IMR-90 (cell line): ENCODE measurements around the gene KLHL33. TPM values are rescaled to one million over a fixed set of nuclear protein-coding genes. Genes with fewer than 3 reads are reported as not detected.

Experiments
- ATAC-seq: fragments of 200-7000 bp; cut with Tn5 transposase; 2 replicates; pipeline ENCODE4 v1.9.1; 2020; ENCODE audit warnings: low read depth, mild to moderate bottlenecking, moderate library complexity
- BruUV-seq: library from RNA; stranded (reverse); fragments of 400-500 nt; replicated peaks from 2 replicates; lab custom pipeline; 2021; lab: Mats Ljungman, UMichigan
- CTCF ChIA-PET: fragments of 300-600 bp; formaldehyde crosslinking; extraction: SDS; loops from one replicate; lab custom pipeline; 2021; ENCODE audit warnings: antibody characterized with exemption; lab: Yijun Ruan, JAX
- POLR2A ChIA-PET: fragments of 300-600 bp; sonication (Branson Sonifier 250); formaldehyde crosslinking; loops from one replicate; lab custom pipeline; 2022; ENCODE audit warnings: antibody characterized with exemption; ENCODE audit not compliant: unreplicated experiment; lab: Charles Lee
- DNase-seq: peaks from one replicate; pipeline ENCODE4 v3.0.0; 2013
- H2AFZ ChIP-seq: replicated peaks from 2 replicates; pipeline ENCODE3; 2013; ENCODE audit warnings: low read length, mild to moderate bottlenecking; ENCODE audit not compliant: poor library complexity
- H2AK5ac ChIP-seq: 2 replicates; pipeline ENCODE4 v1.6.1; 2013; ENCODE audit warnings: low read depth, low read length, inconsistent platforms
- H2AK9ac ChIP-seq: replicated peaks from 2 replicates; pipeline ENCODE3; 2013; ENCODE audit warnings: mild to moderate bottlenecking, low read depth, low read length, moderate library complexity; ENCODE audit not compliant: poor library complexity
- H2BK120ac ChIP-seq: 2 replicates; pipeline ENCODE4 v1.6.1; 2013; ENCODE audit warnings: low read depth, low read length, inconsistent platforms
- H2BK15ac ChIP-seq: 3 replicates; pipeline ENCODE4 v1.6.1; 2013; ENCODE audit warnings: low read depth, low read length, inconsistent platforms
- H2BK20ac ChIP-seq: 2 replicates; pipeline ENCODE4 v1.6.1; 2013; ENCODE audit warnings: low read depth, mild to moderate bottlenecking, inconsistent platforms, low read length, moderate library complexity
- H2BK5ac ChIP-seq: 2 replicates; pipeline ENCODE4 v1.6.1; 2013; ENCODE audit warnings: mild to moderate bottlenecking, low read depth, low read length, inconsistent platforms; ENCODE audit not compliant: poor library complexity, severe bottlenecking
- H3K14ac ChIP-seq: replicated peaks from 2 replicates; pipeline ENCODE4 v1.6.1; 2013; ENCODE audit warnings: low read depth, low read length, inconsistent platforms
- H3K18ac ChIP-seq: 2 replicates; pipeline ENCODE4 v1.6.1; 2013; ENCODE audit warnings: low read depth, low read length, control low read depth
- H3K23ac ChIP-seq: 2 replicates; pipeline ENCODE4 v1.6.1; 2013; ENCODE audit warnings: low read depth, low read length, inconsistent platforms
- H3K27ac ChIP-seq: 2 replicates; pipeline ENCODE4 v1.5.1; 2013; ENCODE audit warnings: mild to moderate bottlenecking, control low read depth, low read length; ENCODE audit not compliant: insufficient read depth
- H3K27me3 ChIP-seq: 2 replicates; pipeline ENCODE4 v1.6.1; 2013; ENCODE audit warnings: low read length; ENCODE audit not compliant: control insufficient read depth, insufficient read depth
- H3K36me3 ChIP-seq: 2 replicates; pipeline ENCODE4 v1.6.1; 2013; ENCODE audit warnings: low read length, mixed read lengths; ENCODE audit not compliant: control insufficient read depth, insufficient read depth
- H3K4ac ChIP-seq: 2 replicates; pipeline ENCODE4 v1.6.1; 2013; ENCODE audit warnings: low read depth, low read length, inconsistent platforms
- H3K4me1 ChIP-seq: 2 replicates; pipeline ENCODE4 v1.6.1; 2013; ENCODE audit warnings: low read length, mixed read lengths; ENCODE audit not compliant: control insufficient read depth, insufficient read depth
- H3K4me2 ChIP-seq: 2 replicates; pipeline ENCODE4 v1.6.1; 2013; ENCODE audit warnings: low read depth, mild to moderate bottlenecking, control low read depth, low read length, moderate library complexity
- H3K4me3 ChIP-seq: 2 replicates; pipeline ENCODE4 v1.5.1; 2013; ENCODE audit warnings: low read depth, mild to moderate bottlenecking, control low read depth, low read length, moderate library complexity; ENCODE audit not compliant: insufficient read depth
- H3K56ac ChIP-seq: 2 replicates; pipeline ENCODE4 v1.6.1; 2013; ENCODE audit warnings: low read length, inconsistent platforms; ENCODE audit not compliant: insufficient read depth; ENCODE audit errors: extremely low read depth
- H3K79me1 ChIP-seq, 2 experiments: 2 replicates each; pipeline ENCODE4 v1.6.1; 2013; ENCODE audit warnings: low read length in 2 of 2, inconsistent platforms in 1 of 2, low read depth in 1 of 2
- H3K9ac ChIP-seq: 2 replicates; pipeline ENCODE4 v1.6.1; 2013; ENCODE audit warnings: low read depth, low read length, control low read depth
- H3K9me1 ChIP-seq: 2 replicates; pipeline ENCODE4 v1.6.1; 2013; ENCODE audit warnings: low read length, inconsistent platforms; ENCODE audit not compliant: insufficient read depth
- H3K9me3 ChIP-seq: 2 replicates; pipeline ENCODE4 v1.6.1; 2013; ENCODE audit warnings: low read length; ENCODE audit not compliant: control insufficient read depth, insufficient read depth
- H4K20me1 ChIP-seq: 2 replicates; pipeline ENCODE4 v1.6.1; 2013; ENCODE audit warnings: low read length, inconsistent platforms; ENCODE audit not compliant: insufficient read depth
- H4K5ac ChIP-seq: 2 replicates; pipeline ENCODE4 v1.6.1; 2013; ENCODE audit warnings: mild to moderate bottlenecking, low read depth, low read length, control low read depth
- H4K8ac ChIP-seq, 2 experiments: 2 replicates each; pipeline ENCODE4 v1.6.1; 2013; ENCODE audit warnings: low read depth in 2 of 2, low read length in 2 of 2, control low read depth in 1 of 2, inconsistent platforms in 1 of 2
- H4K91ac ChIP-seq: 2 replicates; pipeline ENCODE4 v1.6.1; 2013; ENCODE audit warnings: low read depth, low read length, inconsistent platforms; ENCODE audit not compliant: insufficient read depth
- CHD1 ChIP-seq: IDR thresholded peaks from 2 replicates; pipeline ENCODE4 v1.6.1; 2012; ENCODE audit warnings: low read depth, low read length, improper control_type of control experiment
- CTCF ChIP-seq: conservative IDR thresholded peaks from 2 replicates; pipeline ENCODE4 v1.5.1; 2012; ENCODE audit warnings: mild to moderate bottlenecking, low read depth, low read length, improper control_type of control experiment
- FOS ChIP-seq: fragments of 150-350 bp; IDR thresholded peaks from 2 replicates; pipeline ENCODE4 v1.6.1; 2016; ENCODE audit warnings: low read depth, low read length
- MAFK ChIP-seq: IDR thresholded peaks from 2 replicates; pipeline ENCODE4 v1.6.1; 2012; ENCODE audit warnings: low read depth, low read length, improper control_type of control experiment
- MAZ ChIP-seq: IDR thresholded peaks from 2 replicates; pipeline ENCODE4 v1.6.1; 2012; ENCODE audit warnings: low read depth, mild to moderate bottlenecking, low read length, improper control_type of control experiment, moderate library complexity, borderline replicate concordance
- MXI1 ChIP-seq: IDR thresholded peaks from 2 replicates; pipeline ENCODE4 v1.6.1; 2012; ENCODE audit warnings: low read depth, mild to moderate bottlenecking, low read length, moderate library complexity, borderline replicate concordance
- NFE2L2 ChIP-seq: fragments of 150-350 bp; IDR thresholded peaks from 2 replicates; pipeline ENCODE4 v1.6.1; 2016; ENCODE audit warnings: low read depth, mild to moderate bottlenecking, low read length
- RAD21 ChIP-seq: IDR thresholded peaks from 2 replicates; pipeline ENCODE4 v1.6.1; 2012; ENCODE audit warnings: low read length, improper control_type of control experiment
- SMC3 ChIP-seq: fragments of 150-350 bp; IDR thresholded peaks from 2 replicates; pipeline ENCODE4 v1.6.1; 2016; ENCODE audit warnings: low read depth, mild to moderate bottlenecking, antibody characterized with exemption, low read length, moderate library complexity
- WGBS, 2 experiments: methylation state at CpG; one replicate each; pipeline versions ENCODE4 v1.1.5 to v1.1.7; 2013; ENCODE audit warnings: missing lambda C conversion rate in 2 of 2; ENCODE audit not compliant: insufficient read length in 1 of 2; ENCODE audit errors: extremely low coverage in 2 of 2; 5-methylcytosine and 5-hydroxymethylcytosine counted together
- dilution Hi-C: fragments of 300-500 bp; cut with HindIII; formaldehyde crosslinking; loops from one replicate; pipeline ENCODE4 v1.14.3; 2018; ENCODE audit warnings: low sequenced_read_pairs; ENCODE audit not compliant: unreplicated experiment
- in situ Hi-C: fragments of 300-500 bp; cut with MboI; formaldehyde crosslinking; loops from 3 replicates; pipeline ENCODE4 v1.14.3; 2019; ENCODE audit warnings: low sequenced_read_pairs, inconsistent platforms, mixed read lengths
- intact Hi-C: fragments of 100-400 bp; cut with micrococcal nuclease; formaldehyde crosslinking; loops from 2 replicates; pipeline ENCODE4 v1.10.0; 2022
- polyA plus RNA-seq, 3 experiments: library from polyadenylated mRNA; depleted of rRNA; stranded (reverse); fragments of >200 nt; gene quantifications; 2 replicates each; pipeline ENCODE4 v1.2.3, GENCODE V29; 2012; ENCODE audit warnings: low replicate concordance in 1 of 3
- total RNA-seq: library from RNA; depleted of rRNA; stranded (reverse); fragments of >200 nt; gene quantifications from 2 replicates; pipeline ENCODE4 v1.2.3, GENCODE V29; 2012
- TF ChIP-seq, protein P1 (sequence below): fragments of 150-350 bp; IDR thresholded peaks from 2 replicates; pipeline ENCODE4 v1.6.1; 2017; ENCODE audit warnings: mild to moderate bottlenecking, antibody characterized with exemption, low read length, low read depth
- TF ChIP-seq, protein P2 (sequence below): fragments of 150-350 bp; IDR thresholded peaks from 2 replicates; pipeline ENCODE4 v1.6.1; 2016; ENCODE audit warnings: low read depth, mild to moderate bottlenecking, low read length, moderate library complexity, borderline replicate concordance

Gene KLHL33
- total and polyA plus RNA-seq, 2 of the 4 experiments (the other 2 are of a cell fraction): under 0.01 to 0.03 TPM

- POLR2A ChIA-PET: no interaction called here
- WGBS, 2 experiments: 100% methylated on average over 1 of the region's 5 CpGs; no CpG with 5 or more reads in 1 of the 2 experiments
Measured at GRCh38 chr14:20446889-20447288, 10.9 kb upstream of the KLHL33 start.

More at GRCh38 chr14:20446889-20447288, 10.9 kb upstream of the KLHL33 start:
- Histone ChIP-seq H3K9ac (no peak overlapping the region), H3K27ac (no peak overlapping the region), H3K36me3 (peaks cover 32% of the 10 kb centered on the region), H2AFZ (no peak overlapping the region), H4K20me1 (no peaks in the 10 kb centered on the region), H2AK5ac (no peak overlapping the region), H2BK5ac (no peak overlapping the region), H3K79me1 (no peaks in the 10 kb centered on the region), H2AK9ac (no peak overlapping the region), H3K4me2 (no peak overlapping the region), H4K5ac (no peak overlapping the region), H4K91ac (no peak overlapping the region), H4K8ac (no peak overlapping the region), H2BK20ac (no peak overlapping the region), H3K18ac (no peak overlapping the region), H2BK120ac (no peak overlapping the region), H3K14ac (no peak overlapping the region), H2BK15ac (no peak overlapping the region), H3K4me3 (no peak overlapping the region), H3K23ac (no peak overlapping the region), H3K4ac (no peak overlapping the region), H3K27me3 (no peaks in the 10 kb centered on the region), H3K4me1 (no peaks in the 10 kb centered on the region), H3K56ac (no peak overlapping the region), H3K9me1 (no peaks in the 10 kb centered on the region), H3K9me3 (no peaks in the 10 kb centered on the region)
- ATAC-seq (no peak), DNase-seq (no peak)
- in situ Hi-C loops: no loop called here
- intact Hi-C loops: loop anchor here (10.0 kb wide), 1 partner anchor 82 kb away; no protein-coding TSS in a partner anchor
- TF ChIP-seq, protein P1, sequence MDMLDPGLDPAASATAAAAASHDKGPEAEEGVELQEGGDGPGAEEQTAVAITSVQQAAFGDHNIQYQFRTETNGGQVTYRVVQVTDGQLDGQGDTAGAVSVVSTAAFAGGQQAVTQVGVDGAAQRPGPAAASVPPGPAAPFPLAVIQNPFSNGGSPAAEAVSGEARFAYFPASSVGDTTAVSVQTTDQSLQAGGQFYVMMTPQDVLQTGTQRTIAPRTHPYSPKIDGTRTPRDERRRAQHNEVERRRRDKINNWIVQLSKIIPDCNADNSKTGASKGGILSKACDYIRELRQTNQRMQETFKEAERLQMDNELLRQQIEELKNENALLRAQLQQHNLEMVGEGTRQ: no peak
- TF ChIP-seq RAD21 (no peak), NFE2L2 (peak; percentile 93), FOS (no peak), MAZ (no peak), CTCF (no peak), SMC3 (no peak), MXI1 (no peak), CHD1 (no peak), MAFK (peak; percentile 42; the same call in 1 of the 2 replicates)
- TF ChIP-seq, protein P2, sequence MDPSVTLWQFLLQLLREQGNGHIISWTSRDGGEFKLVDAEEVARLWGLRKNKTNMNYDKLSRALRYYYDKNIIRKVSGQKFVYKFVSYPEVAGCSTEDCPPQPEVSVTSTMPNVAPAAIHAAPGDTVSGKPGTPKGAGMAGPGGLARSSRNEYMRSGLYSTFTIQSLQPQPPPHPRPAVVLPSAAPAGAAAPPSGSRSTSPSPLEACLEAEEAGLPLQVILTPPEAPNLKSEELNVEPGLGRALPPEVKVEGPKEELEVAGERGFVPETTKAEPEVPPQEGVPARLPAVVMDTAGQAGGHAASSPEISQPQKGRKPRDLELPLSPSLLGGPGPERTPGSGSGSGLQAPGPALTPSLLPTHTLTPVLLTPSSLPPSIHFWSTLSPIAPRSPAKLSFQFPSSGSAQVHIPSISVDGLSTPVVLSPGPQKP: no peak
- CTCF ChIA-PET: no interaction called here
- no TSS peak for BruUV-seq
- dilution Hi-C loops: no loop called here
